ENCODE measurements around the gene EVI5L. TPM values are rescaled to one million over a fixed set of nuclear protein-coding genes. Genes with fewer than 3 reads are reported as not detected.

The EVI5L gene
- total and polyA plus RNA-seq, 5 donors from 2014 or later = 1.9 to 10.2 (median 2.2) TPM

- Histone ChIP-seq H3K9me3 (ENCODE audit: control insufficient read depth in 2 of 2, low read length in 2 of 2) (no peaks in the 10 kb centered on the region), H3K4me3 (ENCODE audit: low read depth, low read length) (peak overlapping the region; percentile 61), H3K36me3 (ENCODE audit: control insufficient read depth, insufficient read depth, low read length) (no peaks in the 10 kb centered on the region), H3K27me3 (ENCODE audit: control insufficient read depth, insufficient read depth, low read length) (no peaks in the 10 kb centered on the region), H3K27ac (ENCODE audit: insufficient read depth, low read length, poor library complexity, severe bottlenecking) (peak overlapping the region; percentile 85), H3K4me1 (ENCODE audit: control insufficient read depth, insufficient read depth, low read length, poor library complexity, severe bottlenecking) (peaks cover 38% of the 10 kb centered on the region)
- DNase-seq (peak; percentile 68 to 79 (median 75)), ATAC-seq (ENCODE audit: low read depth in 2 of 2) (peak; percentile 57 to 60)
- Mint-ChIP-seq H3K27me3 (peaks cover 9% of the 10 kb centered on the region), H3K27ac (peak overlapping the region; percentile 88 to 96 (median 96)), H3K36me3 (peaks cover 6% of the 10 kb centered on the region), H3K9me3 (peaks cover 0 to 9% (median 0%) of the 10 kb centered on the region in 7 donors), H3K4me1 (peaks cover 5 to 45% (median 18%) of the 10 kb centered on the region in 4 donors), H3K4me3 (peak overlapping the region; percentile 89 to 99 (median 94))
Measured at GRCh38 chr19:7904074-7905020, 74.3 kb downstream of the EVI5L start.

GRCh38 chr19:7905268-7905667, 75.2 kb downstream of the EVI5L start:
- Histone ChIP-seq H3K36me3 (ENCODE audit: control insufficient read depth, insufficient read depth, low read length) (peaks cover 2% of the 10 kb centered on the region), H3K4me1 (ENCODE audit: control insufficient read depth, insufficient read depth, low read length, poor library complexity, severe bottlenecking) (peaks cover 38% of the 10 kb centered on the region), H3K27me3 (ENCODE audit: control insufficient read depth, insufficient read depth, low read length) (no peaks in the 10 kb centered on the region), H3K27ac (ENCODE audit: insufficient read depth, low read length, poor library complexity, severe bottlenecking) (peak overlapping the region; percentile 85), H3K9me3 (ENCODE audit: control insufficient read depth in 2 of 2, low read length in 2 of 2) (no peaks in the 10 kb centered on the region), H3K4me3 (ENCODE audit: low read depth, low read length) (peak overlapping the region; percentile 61)
- Mint-ChIP-seq H3K27ac (peak overlapping the region; percentile 88 to 96 (median 96)), H3K27me3 (peaks cover 9% of the 10 kb centered on the region), H3K9me3 (peaks cover 0 to 9% (median 0%) of the 10 kb centered on the region in 7 donors), H3K4me3 (peak overlapping the region; percentile 89 to 99 (median 94)), H3K4me1 (peaks cover 5 to 45% (median 18%) of the 10 kb centered on the region in 4 donors), H3K36me3 (peaks cover 6% of the 10 kb centered on the region)
- ATAC-seq (ENCODE audit: low read depth in 2 of 2) = no peak
- no peak for DNase-seq

GRCh38 chr19:7905859-7906258, 75.8 kb downstream of the EVI5L start:
- no peaks in the 10 kb centered on the region for H3K9me3 ChIP-seq (ENCODE audit: control insufficient read depth in 2 of 2, low read length in 2 of 2)
- H3K36me3 Mint-ChIP-seq = peaks cover 9% of the 10 kb centered on the region
- H3K9me3 Mint-ChIP-seq = peaks cover 0 to 9% (median 0%) of the 10 kb centered on the region in 7 donors
- peaks cover 8% of the 10 kb centered on the region for H3K36me3 ChIP-seq (ENCODE audit: control insufficient read depth, insufficient read depth, low read length)
- H3K27ac ChIP-seq (ENCODE audit: insufficient read depth, low read length, poor library complexity, severe bottlenecking) = no peak overlapping the region
- ATAC-seq (ENCODE audit: low read depth in 2 of 2) (no peak), DNase-seq (no peak)
- peaks cover 9% of the 10 kb centered on the region for H3K27me3 Mint-ChIP-seq
- H3K4me3 ChIP-seq (ENCODE audit: low read depth, low read length) = no peak overlapping the region
- H3K4me3 Mint-ChIP-seq = peak overlapping the region; percentile 81 to 99 (median 88)
- peaks cover 5 to 45% (median 18%) of the 10 kb centered on the region in 4 donors for H3K4me1 Mint-ChIP-seq
- H3K4me1 ChIP-seq (ENCODE audit: control insufficient read depth, insufficient read depth, low read length, poor library complexity, severe bottlenecking) = peaks cover 38% of the 10 kb centered on the region
- H3K27me3 ChIP-seq (ENCODE audit: control insufficient read depth, insufficient read depth, low read length) = no peaks in the 10 kb centered on the region
- H3K27ac Mint-ChIP-seq = peak overlapping the region; percentile 75 to 96 (median 89)

- Mint-ChIP-seq H3K36me3 (peaks cover 15% of the 10 kb centered on the region), H3K4me3 (peak overlapping the region in 1 of 4 donors; percentile 88), H3K27me3 (peaks cover 9% of the 10 kb centered on the region), H3K4me1 (peaks cover 5 to 45% (median 18%) of the 10 kb centered on the region in 4 donors), H3K9me3 (peaks cover 0 to 9% (median 0%) of the 10 kb centered on the region in 7 donors), H3K27ac (no peak overlapping the region)
- Histone ChIP-seq H3K27me3 (ENCODE audit: control insufficient read depth, insufficient read depth, low read length) (no peaks in the 10 kb centered on the region), H3K9me3 (ENCODE audit: control insufficient read depth in 2 of 2, low read length in 2 of 2) (no peaks in the 10 kb centered on the region), H3K36me3 (ENCODE audit: control insufficient read depth, insufficient read depth, low read length) (peaks cover 18% of the 10 kb centered on the region), H3K4me3 (ENCODE audit: low read depth, low read length) (no peak overlapping the region), H3K27ac (ENCODE audit: insufficient read depth, low read length, poor library complexity, severe bottlenecking) (no peak overlapping the region), H3K4me1 (ENCODE audit: control insufficient read depth, insufficient read depth, low read length, poor library complexity, severe bottlenecking) (peaks cover 38% of the 10 kb centered on the region)
- no peak for DNase-seq
- no peak for ATAC-seq (ENCODE audit: low read depth in 2 of 2)
Measured at GRCh38 chr19:7907122-7907521, 77.1 kb downstream of the EVI5L start.

- H3K36me3 ChIP-seq (ENCODE audit: control insufficient read depth, insufficient read depth, low read length) = peaks cover 19% of the 10 kb centered on the region
- H3K36me3 Mint-ChIP-seq = peaks cover 16% of the 10 kb centered on the region
- H3K27ac Mint-ChIP-seq = no peak overlapping the region
- H3K4me3 ChIP-seq (ENCODE audit: low read depth, low read length) = no peak overlapping the region
- ATAC-seq (ENCODE audit: low read depth in 2 of 2) (no peak), DNase-seq (no peak)
- H3K9me3 ChIP-seq (ENCODE audit: control insufficient read depth in 2 of 2, low read length in 2 of 2) = no peaks in the 10 kb centered on the region
- peaks cover 38% of the 10 kb centered on the region for H3K4me1 ChIP-seq (ENCODE audit: control insufficient read depth, insufficient read depth, low read length, poor library complexity, severe bottlenecking)
- H3K4me3 Mint-ChIP-seq = peak overlapping the region in 2 of 4 donors; percentile 52 to 75
- H3K27me3 Mint-ChIP-seq = peaks cover 9% of the 10 kb centered on the region
- no peak overlapping the region for H3K27ac ChIP-seq (ENCODE audit: insufficient read depth, low read length, poor library complexity, severe bottlenecking)
- H3K27me3 ChIP-seq (ENCODE audit: control insufficient read depth, insufficient read depth, low read length) = no peaks in the 10 kb centered on the region
- peaks cover 5 to 43% (median 18%) of the 10 kb centered on the region in 4 donors for H3K4me1 Mint-ChIP-seq
- peaks cover 0 to 9% (median 0%) of the 10 kb centered on the region in 7 donors for H3K9me3 Mint-ChIP-seq
Measured at GRCh38 chr19:7907544-7907943, 77.5 kb downstream of the EVI5L start.

GRCh38 chr19:7908078-7908699, 78.2 kb downstream of the EVI5L start:
- peaks cover 31% of the 10 kb centered on the region for H3K4me1 ChIP-seq (ENCODE audit: control insufficient read depth, insufficient read depth, low read length, poor library complexity, severe bottlenecking)
- no peak overlapping the region for H3K27ac ChIP-seq (ENCODE audit: insufficient read depth, low read length, poor library complexity, severe bottlenecking)
- no peak overlapping the region for H3K27ac Mint-ChIP-seq
- peaks cover 6% of the 10 kb centered on the region for H3K27me3 Mint-ChIP-seq
- no peaks in the 10 kb centered on the region for H3K27me3 ChIP-seq (ENCODE audit: control insufficient read depth, insufficient read depth, low read length)
- peak overlapping the region in 2 of 4 donors; percentile 27 to 52 for H3K4me3 Mint-ChIP-seq
- DNase-seq (no peak), ATAC-seq (ENCODE audit: low read depth in 2 of 2) (no peak)
- no peak overlapping the region for H3K4me3 ChIP-seq (ENCODE audit: low read depth, low read length)
- peaks cover 4 to 38% (median 17%) of the 10 kb centered on the region in 4 donors for H3K4me1 Mint-ChIP-seq
- H3K9me3 ChIP-seq (ENCODE audit: control insufficient read depth in 2 of 2, low read length in 2 of 2) = no peaks in the 10 kb centered on the region
- peaks cover 20% of the 10 kb centered on the region for H3K36me3 Mint-ChIP-seq
- H3K36me3 ChIP-seq (ENCODE audit: control insufficient read depth, insufficient read depth, low read length) = peaks cover 19% of the 10 kb centered on the region
- H3K9me3 Mint-ChIP-seq = peaks cover 0 to 8% (median 0%) of the 10 kb centered on the region in 7 donors

- Mint-ChIP-seq H3K4me3 (peak overlapping the region in 1 of 4 donors; percentile 65), H3K9me3 (peaks cover 0 to 5% (median 0%) of the 10 kb centered on the region in 7 donors), H3K27ac (no peak overlapping the region), H3K36me3 (peaks cover 20% of the 10 kb centered on the region), H3K27me3 (no peaks in the 10 kb centered on the region), H3K4me1 (peaks cover 0 to 34% (median 14%) of the 10 kb centered on the region in 4 donors)
- Histone ChIP-seq H3K27me3 (ENCODE audit: control insufficient read depth, insufficient read depth, low read length) (no peaks in the 10 kb centered on the region), H3K36me3 (ENCODE audit: control insufficient read depth, insufficient read depth, low read length) (peaks cover 19% of the 10 kb centered on the region), H3K4me1 (ENCODE audit: control insufficient read depth, insufficient read depth, low read length, poor library complexity, severe bottlenecking) (peaks cover 29% of the 10 kb centered on the region), H3K9me3 (ENCODE audit: control insufficient read depth in 2 of 2, low read length in 2 of 2) (no peaks in the 10 kb centered on the region), H3K27ac (ENCODE audit: insufficient read depth, low read length, poor library complexity, severe bottlenecking) (no peak overlapping the region), H3K4me3 (ENCODE audit: low read depth, low read length) (no peak overlapping the region)
- no peak for DNase-seq
- no peak for ATAC-seq (ENCODE audit: low read depth in 2 of 2)
Measured at GRCh38 chr19:7908742-7909461, 78.9 kb downstream of the EVI5L start.
